Activated CD4-positive, alpha-beta memory T cell treated with anti-CD3 and anti-CD28 coated beads, Interleukin-2, amount 10 ng/mL, durations not matched to agents 7 days and 5 days (primary cell): ENCODE measurements around the gene KCNJ11. TPM values are rescaled to one million over a fixed set of nuclear protein-coding genes. Genes with fewer than 3 reads are reported as not detected.

ENCODE experiments used
- total RNA-seq, 2 experiments: library from RNA; stranded (reverse); gene quantifications; one replicate each; pipeline ENCODE4 v1.2.3, GENCODE V29; 2021

Gene KCNJ11
- total RNA-seq, 2 experiments from 2014 or later, result 0.18 to 0.55 TPM

Other genes starting within 250 kb of the KCNJ11 start
- gene PIK3C2A, start 180.7 kb downstream of the KCNJ11 start, total RNA-seq, result 10 to 100 TPM; 23.7 to 24.9 TPM
- gene NUCB2, start 111.9 kb downstream of the KCNJ11 start, total RNA-seq, result 10 to 100 TPM; 82.0 to 91.8 TPM
- under 1 TPM; 0.15 TPM for gene NCR3LG1, start 36.9 kb downstream of the KCNJ11 start, total RNA-seq
- not detected for gene ABCC8, start 88.2 kb upstream of the KCNJ11 start, total RNA-seq
- gene USH1C, start 155.8 kb upstream of the KCNJ11 start, total RNA-seq, result not detected
- not detected for gene OTOG, start 158.6 kb upstream of the KCNJ11 start, total RNA-seq